Subcutaneous adipose tissue (tissue), 4 donors: Measurements from ENCODE around the gene SH2D4B. TPM values are rescaled to one million over a fixed set of nuclear protein-coding genes. Genes with fewer than 3 reads are reported as not detected.

Source experiments
- CTCF ChIP-seq: fragments of 450-650 bp; IDR thresholded peaks from one replicate; pipeline ENCODE4 v1.5.1; 2016; ENCODE audit warnings: low read depth, mild to moderate bottlenecking, control low read depth, antibody characterized with exemption, moderate library complexity
- total RNA-seq, 4 donors: library from RNA; depleted of rRNA; stranded (reverse); fragments of >200 nt; gene quantifications; one replicate each; pipeline ENCODE4 v1.1.0, GENCODE V29; 2016

SH2D4B gene
- total RNA-seq, 4 donors from 2014 or later: 0.34 to 0.49 TPM; not detected in 2

DNA sequence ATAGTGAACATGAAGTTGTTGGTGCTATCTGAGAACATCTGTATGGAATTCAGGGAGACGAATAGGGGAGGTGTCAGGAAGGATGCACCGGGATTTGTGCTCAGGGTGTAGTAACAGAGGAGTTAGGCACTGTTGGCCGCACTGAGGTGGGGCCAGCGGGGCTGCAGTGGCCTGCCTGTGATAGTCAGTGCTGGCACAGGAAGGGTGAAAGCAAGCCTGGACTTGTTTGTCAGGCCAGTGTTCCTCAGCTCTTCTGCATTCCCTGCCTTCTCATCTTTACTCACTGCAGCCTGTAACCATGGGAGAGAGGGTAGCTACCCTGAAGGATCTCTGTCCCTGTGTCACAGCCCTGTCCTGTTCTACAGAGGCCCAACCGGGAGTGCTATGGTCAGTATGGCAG lies 81.3 kb downstream of the SH2D4B start:
- TF ChIP-seq CTCF: no peak

DNA sequence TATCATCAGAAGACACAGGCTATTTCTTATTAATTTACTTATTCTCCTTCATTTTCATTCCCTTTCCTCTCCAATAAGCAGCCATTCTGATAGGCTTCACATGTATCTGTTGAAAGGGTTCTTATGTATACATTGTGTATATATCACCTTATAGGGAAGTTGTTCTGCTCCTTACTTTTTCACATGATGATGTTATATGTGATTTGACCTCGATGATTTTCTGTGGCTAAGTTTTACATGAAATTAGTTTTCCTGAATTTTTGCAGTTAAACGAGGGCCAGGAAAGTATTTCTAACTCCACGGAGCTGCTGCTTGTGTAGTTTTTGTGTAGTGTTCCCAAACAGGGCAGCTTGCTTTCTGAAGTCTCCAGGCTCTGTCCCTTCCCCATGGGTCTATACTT lies 84.5 kb downstream of the SH2D4B start:
- TF ChIP-seq CTCF: no peak

- TF ChIP-seq CTCF: no peak
Measured at GRCh38 chr10:80630324-80630723, 92.6 kb downstream of the SH2D4B start.

- TF ChIP-seq CTCF: no peak
Measured at GRCh38 chr10:80632742-80633141, 95.0 kb downstream of the SH2D4B start.

GRCh38 chr10:80633383-80633860 lies 95.7 kb downstream of the SH2D4B start:
- TF ChIP-seq CTCF: no peak

DNA sequence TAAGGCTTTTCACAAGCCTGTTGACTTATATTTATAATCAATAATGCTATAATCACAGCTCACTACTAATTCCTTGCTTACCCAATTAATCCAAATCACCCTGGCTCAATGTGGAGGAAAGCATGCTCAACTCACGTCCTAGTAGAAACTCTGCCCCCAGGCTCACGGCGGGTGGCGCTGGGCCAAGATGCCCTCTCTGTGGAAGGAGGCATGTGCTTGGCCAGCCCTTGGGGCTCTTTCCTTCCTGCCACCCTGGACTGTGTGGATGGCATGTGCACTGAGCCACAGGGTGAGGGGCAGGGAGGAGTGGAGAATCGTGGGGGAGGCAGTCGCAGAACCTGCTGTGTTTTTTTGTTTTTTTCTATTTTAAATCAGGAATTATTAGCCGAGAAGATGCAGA lies 96.2 kb downstream of the SH2D4B start:
- no peak for TF ChIP-seq CTCF

DNA sequence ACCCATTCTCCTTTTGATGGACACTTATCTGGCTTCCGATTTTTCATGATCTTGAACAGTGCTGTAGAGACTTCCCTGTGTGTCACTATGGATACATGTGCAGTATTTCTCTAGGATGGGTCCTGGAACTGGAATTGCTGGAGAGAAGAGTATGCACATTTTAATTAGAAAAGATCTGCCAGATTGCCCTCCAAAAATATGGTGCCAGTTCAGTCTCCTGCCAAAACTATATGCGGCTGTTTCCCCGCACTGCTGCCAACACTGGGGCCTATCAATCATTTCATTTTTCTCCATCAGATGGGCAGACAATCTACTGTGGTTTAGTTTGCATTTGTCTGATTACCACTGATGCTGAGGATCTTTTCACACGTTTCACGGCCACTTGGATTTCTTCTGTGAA lies 105.0 kb downstream of the SH2D4B start:
- no peak for TF ChIP-seq CTCF
